IMR-90 (cell line): ENCODE data around the gene MYOZ3.

ENCODE experiments used
- CEBPB ChIP-seq: IDR thresholded peaks from 2 replicates; pipeline ENCODE4 v1.6.1; 2012; ENCODE audit warnings: low read depth, low read length, improper control_type of control experiment
- MAZ ChIP-seq: IDR thresholded peaks from 2 replicates; pipeline ENCODE4 v1.6.1; 2012; ENCODE audit warnings: low read depth, mild to moderate bottlenecking, low read length, improper control_type of control experiment, moderate library complexity, borderline replicate concordance
- MXI1 ChIP-seq: IDR thresholded peaks from 2 replicates; pipeline ENCODE4 v1.6.1; 2012; ENCODE audit warnings: low read depth, mild to moderate bottlenecking, low read length, moderate library complexity, borderline replicate concordance
- POLR2A ChIP-seq: IDR thresholded peaks from 2 replicates; pipeline ENCODE4 v1.6.1; 2012; ENCODE audit warnings: mild to moderate bottlenecking, low read depth, low read length
- RAD21 ChIP-seq: IDR thresholded peaks from 2 replicates; pipeline ENCODE4 v1.6.1; 2012; ENCODE audit warnings: low read length, improper control_type of control experiment
- RCOR1 ChIP-seq: IDR thresholded peaks from 2 replicates; pipeline ENCODE4 v1.6.1; 2012; ENCODE audit warnings: mild to moderate bottlenecking, low read length, improper control_type of control experiment; ENCODE audit not compliant: insufficient replicate concordance
- RFX5 ChIP-seq: IDR thresholded peaks from 2 replicates; pipeline ENCODE4 v1.8.0; 2012; ENCODE audit warnings: low read depth, mild to moderate bottlenecking, low read length, moderate library complexity
- TF ChIP-seq, protein P1 (sequence below): conservative IDR thresholded peaks from 2 replicates; pipeline ENCODE4 v1.5.1; 2012; ENCODE audit warnings: mild to moderate bottlenecking, low read depth, low read length, improper control_type of control experiment
- TF ChIP-seq, protein P2 (sequence below): fragments of 150-350 bp; IDR thresholded peaks from 2 replicates; pipeline ENCODE4 v1.6.1; 2017; ENCODE audit warnings: mild to moderate bottlenecking, antibody characterized with exemption, low read length, low read depth

DNA sequence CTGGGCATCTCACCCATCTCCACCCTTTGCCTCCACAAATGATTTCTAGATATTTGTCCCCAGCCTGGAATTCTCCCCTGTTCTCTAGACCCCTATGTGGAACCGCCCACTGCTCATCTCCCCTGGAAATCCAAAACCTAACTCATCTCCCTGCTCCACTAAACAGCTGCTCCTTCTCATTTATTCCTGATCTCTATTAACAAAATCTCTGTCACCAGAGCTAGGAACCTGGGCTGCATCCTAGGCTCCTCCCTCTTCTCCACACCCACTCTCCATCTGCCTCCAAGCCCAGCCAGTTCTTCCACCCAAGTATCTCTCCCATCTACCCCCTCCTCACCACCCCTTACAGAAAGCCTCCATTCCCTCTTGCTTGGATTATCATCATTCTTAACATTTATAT lies 44.5 kb upstream of the MYOZ3 start:
- TF ChIP-seq, protein P1, sequence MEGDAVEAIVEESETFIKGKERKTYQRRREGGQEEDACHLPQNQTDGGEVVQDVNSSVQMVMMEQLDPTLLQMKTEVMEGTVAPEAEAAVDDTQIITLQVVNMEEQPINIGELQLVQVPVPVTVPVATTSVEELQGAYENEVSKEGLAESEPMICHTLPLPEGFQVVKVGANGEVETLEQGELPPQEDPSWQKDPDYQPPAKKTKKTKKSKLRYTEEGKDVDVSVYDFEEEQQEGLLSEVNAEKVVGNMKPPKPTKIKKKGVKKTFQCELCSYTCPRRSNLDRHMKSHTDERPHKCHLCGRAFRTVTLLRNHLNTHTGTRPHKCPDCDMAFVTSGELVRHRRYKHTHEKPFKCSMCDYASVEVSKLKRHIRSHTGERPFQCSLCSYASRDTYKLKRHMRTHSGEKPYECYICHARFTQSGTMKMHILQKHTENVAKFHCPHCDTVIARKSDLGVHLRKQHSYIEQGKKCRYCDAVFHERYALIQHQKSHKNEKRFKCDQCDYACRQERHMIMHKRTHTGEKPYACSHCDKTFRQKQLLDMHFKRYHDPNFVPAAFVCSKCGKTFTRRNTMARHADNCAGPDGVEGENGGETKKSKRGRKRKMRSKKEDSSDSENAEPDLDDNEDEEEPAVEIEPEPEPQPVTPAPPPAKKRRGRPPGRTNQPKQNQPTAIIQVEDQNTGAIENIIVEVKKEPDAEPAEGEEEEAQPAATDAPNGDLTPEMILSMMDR, result no peak
- no peak for TF ChIP-seq POLR2A
- no peak for TF ChIP-seq MXI1
- TF ChIP-seq, protein P2, sequence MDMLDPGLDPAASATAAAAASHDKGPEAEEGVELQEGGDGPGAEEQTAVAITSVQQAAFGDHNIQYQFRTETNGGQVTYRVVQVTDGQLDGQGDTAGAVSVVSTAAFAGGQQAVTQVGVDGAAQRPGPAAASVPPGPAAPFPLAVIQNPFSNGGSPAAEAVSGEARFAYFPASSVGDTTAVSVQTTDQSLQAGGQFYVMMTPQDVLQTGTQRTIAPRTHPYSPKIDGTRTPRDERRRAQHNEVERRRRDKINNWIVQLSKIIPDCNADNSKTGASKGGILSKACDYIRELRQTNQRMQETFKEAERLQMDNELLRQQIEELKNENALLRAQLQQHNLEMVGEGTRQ, result no peak
- TF ChIP-seq RCOR1, result no peak
- no peak for TF ChIP-seq RAD21
- TF ChIP-seq CEBPB, result no peak
- TF ChIP-seq MAZ, result no peak
- TF ChIP-seq RFX5, result no peak
